Hypothalamus (tissue), 51 donors: ENCODE measurements around the gene RASAL2.
"Not testable (repeated sequence)": the region's sequence is repeated elsewhere in the genome, so short reads cannot be mapped to it uniquely, and the experiment has no call there.

Source experiments
- DNase-seq, 51 donors: peaks; one replicate each; lab custom pipeline; 2025; lab: John Stamatoyannopoulos, UW

Gene RASAL2

DNA sequence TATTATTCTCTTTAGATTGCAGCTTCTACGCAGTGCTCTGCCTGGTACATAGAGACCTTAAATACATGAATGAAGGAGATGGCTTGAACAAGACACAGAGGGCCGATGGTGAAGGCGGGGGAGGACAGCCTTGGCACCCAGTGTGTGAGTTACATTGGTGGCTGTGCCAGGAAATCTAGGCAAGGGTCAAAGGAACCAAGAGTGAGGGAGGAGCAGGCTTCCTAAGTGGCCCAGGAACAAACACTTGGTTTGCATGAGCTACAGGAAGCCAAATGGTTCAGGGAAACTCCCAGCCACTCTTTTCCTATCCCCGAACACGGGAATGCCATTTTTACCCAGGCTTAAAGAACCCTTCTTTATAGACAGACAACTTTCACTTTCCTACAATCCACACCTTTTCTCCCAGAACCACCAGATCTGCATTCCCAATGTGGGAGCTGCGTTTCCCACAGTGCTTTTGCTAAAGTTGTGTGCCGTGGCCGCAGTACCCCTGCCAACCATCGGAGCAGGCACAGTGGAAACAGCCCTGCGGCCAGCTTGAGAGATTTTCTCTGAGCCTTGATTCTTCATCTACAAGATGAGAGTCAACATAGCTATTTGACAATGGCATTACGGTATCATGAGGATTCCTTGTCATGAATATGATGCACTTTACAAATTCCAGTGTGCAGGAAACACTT lies 406.3 kb downstream of the RASAL2 start:
- no peak for DNase-seq

GRCh38 chr1:178500936-178501554 lies 407.1 kb downstream of the RASAL2 start:
- DNase-seq = no peak

GRCh38 chr1:178501705-178502329 lies 407.9 kb downstream of the RASAL2 start:
- DNase-seq = peak in 40 of 51 donors; percentile 5 to 76 (median 40)

GRCh38 chr1:178502330-178502714 lies 408.4 kb downstream of the RASAL2 start:
- no peak for DNase-seq

GRCh38 chr1:178502856-178503255 lies 409.0 kb downstream of the RASAL2 start:
- DNase-seq = no peak

- not testable (repeated sequence) for DNase-seq
Measured at GRCh38 chr1:178503316-178503715, 409.4 kb downstream of the RASAL2 start.

DNA sequence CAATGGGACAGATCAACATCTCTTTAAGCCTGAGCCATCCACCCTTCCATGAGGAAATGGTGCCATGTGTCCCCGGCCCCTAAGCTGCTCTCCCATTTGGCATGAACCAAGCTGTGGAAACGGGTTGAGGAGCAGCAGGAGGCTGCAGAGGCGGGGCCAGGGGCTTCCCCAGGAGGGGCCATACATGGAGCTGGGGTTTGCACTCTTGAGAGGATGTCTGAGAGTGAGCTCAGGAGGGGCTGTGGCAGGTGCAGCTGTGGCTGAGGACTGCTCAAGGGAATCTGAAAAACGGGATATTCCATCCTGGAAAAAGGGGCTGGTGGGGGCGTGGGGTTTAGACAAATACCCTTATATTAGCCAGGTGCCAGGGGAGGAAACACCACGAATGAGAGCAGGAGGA lies 409.9 kb downstream of the RASAL2 start:
- no peak for DNase-seq

DNA sequence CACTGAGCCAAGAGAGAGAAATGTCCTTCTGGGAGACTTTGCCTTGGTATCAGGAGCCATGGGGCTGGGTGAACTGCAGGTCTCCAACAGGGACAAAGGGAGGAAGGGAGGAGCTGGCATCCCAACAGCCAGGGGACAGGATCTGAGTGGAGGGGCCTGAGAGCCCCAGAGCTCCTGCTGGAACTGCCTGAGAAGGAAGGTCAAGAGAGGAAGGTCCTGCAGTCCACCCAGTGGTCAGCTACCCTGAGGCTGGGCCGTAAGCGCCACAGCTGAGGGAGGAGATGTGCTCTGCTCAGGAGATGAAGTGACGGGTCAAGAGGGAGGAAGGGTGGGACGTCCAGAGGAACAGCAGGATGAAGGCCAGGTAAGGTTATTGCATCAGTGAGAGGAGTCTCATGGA lies 410.4 kb downstream of the RASAL2 start:
- no peak for DNase-seq

GRCh38 chr1:178506177-178506576 lies 412.3 kb downstream of the RASAL2 start:
- DNase-seq = no peak

- DNase-seq = no peak
Measured at GRCh38 chr1:178506669-178507068, 412.8 kb downstream of the RASAL2 start.

- DNase-seq = no peak
Measured at GRCh38 chr1:178509414-178510007, 415.6 kb downstream of the RASAL2 start.

- DNase-seq = no peak
Measured at GRCh38 chr1:178510155-178510554, 416.3 kb downstream of the RASAL2 start.

- no peak for DNase-seq
Measured at GRCh38 chr1:178512566-178513277, 418.8 kb downstream of the RASAL2 start, which contains the start of gene TEX35. Gene TEX35, plus strand, starts transcription at chr1:178513109. Its CDS starts 80 bp downstream, at chr1:178513189.

GRCh38 chr1:178513278-178513983 lies 419.5 kb downstream of the RASAL2 start:
- DNase-seq = no peak

DNA sequence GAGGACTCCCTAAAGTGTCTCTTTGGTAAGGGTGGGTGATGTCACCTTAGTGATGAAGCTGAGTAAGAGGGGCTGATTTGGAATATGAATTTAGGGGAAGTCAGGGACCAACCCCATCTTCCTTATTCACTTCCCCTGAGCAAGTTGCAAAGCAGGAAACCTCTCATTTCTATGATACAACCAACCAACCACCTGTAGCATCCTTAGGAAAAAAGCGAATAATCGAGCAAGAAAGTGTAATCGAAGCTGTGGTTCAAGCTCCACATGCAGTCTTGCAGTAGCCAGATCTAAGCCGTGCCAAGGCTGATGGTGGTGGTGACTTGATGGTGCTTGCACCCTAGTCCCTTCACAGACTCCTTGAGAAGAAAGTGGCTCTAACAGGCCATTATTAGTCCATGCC lies 422.2 kb downstream of the RASAL2 start:
- no peak for DNase-seq

DNA sequence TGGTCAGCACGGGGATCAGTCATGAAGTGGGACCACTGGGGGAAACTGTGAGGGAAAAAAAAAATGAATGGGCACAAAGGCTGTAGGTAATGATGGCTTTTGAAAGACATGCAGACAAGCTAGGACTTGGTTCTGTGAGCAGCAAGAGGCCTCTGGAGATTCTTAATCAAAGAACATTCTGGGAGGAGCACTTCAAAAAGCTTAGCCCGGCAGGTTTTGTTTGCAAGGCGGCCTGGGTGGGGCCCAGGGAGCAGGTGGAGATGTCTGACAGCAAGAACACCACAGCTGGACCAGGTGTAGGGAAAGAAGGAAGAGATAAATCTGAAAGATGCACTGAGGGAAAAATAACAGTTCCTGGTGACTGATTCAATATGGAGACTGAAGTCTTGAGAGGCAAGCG lies 425.0 kb downstream of the RASAL2 start:
- no peak for DNase-seq

- no peak for DNase-seq
Measured at GRCh38 chr1:178520803-178521202, 426.9 kb downstream of the RASAL2 start.

- no peak for DNase-seq
Measured at GRCh38 chr1:178521241-178521640, 427.3 kb downstream of the RASAL2 start.

DNA sequence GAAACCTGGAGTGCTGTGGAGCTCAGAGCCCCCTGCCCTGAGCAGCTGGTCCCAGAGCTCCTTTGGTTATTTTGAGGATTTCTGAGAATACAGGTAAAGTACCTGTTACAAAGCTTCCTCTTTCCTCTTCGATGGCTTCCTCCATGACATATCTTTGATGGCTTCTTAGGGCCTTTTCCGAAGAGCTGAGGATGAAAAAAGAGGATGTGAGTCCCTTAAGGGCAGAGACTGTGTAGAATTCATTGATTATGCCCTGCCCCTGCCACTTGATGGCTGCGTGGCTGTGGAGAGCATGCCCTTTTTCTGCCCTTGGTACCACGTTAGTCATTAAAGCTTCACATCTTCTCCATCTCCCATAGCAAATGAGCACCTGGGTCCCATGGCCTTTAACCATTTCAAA lies 433.2 kb downstream of the RASAL2 start:
- DNase-seq = no peak

- DNase-seq = peak in 1 of 51 donors; percentile 26
Measured at GRCh38 chr1:178528228-178528952, 434.5 kb downstream of the RASAL2 start.
